ENCODE results near the gene JAZF1.

GRCh38 chr7:28112012-28112411 is 68.6 kb downstream of the JAZF1 start:
- TF ChIP-seq CTCF (IDR thresholded peaks at IDR 0.05 in 2 of 3, conservative IDR thresholded peaks at IDR 0.05 in 1 of 3; ENCODE audit: borderline replicate concordance in 1 of 3, insufficient read depth in 1 of 3, low read depth in 2 of 3, low read length in 2 of 3) (no peak), POLR2A (IDR thresholded peaks at IDR 0.05; ENCODE audit: borderline replicate concordance, extremely low read depth, insufficient read depth, insufficient read length) (no peak), SP1 (IDR thresholded peaks at IDR 0.05; ENCODE audit: low read depth) (no peak), ATF3 (IDR thresholded peaks at IDR 0.05) (no peak), ZNF274 (IDR thresholded peaks at IDR 0.05; ENCODE audit: low read depth, low read length) (no peak), EZH2 (IDR thresholded peaks at IDR 0.05) (no peak), JUND (IDR thresholded peaks at IDR 0.05) (no peak), REST (IDR thresholded peaks at IDR 0.05; ENCODE audit: low read depth) (no peak), EZH2phosphoT487 (IDR thresholded peaks at IDR 0.05; ENCODE audit: borderline replicate concordance) (no peak)
